Measurements from ENCODE around the gene SLC1A7.

SLC1A7 gene

DNA sequence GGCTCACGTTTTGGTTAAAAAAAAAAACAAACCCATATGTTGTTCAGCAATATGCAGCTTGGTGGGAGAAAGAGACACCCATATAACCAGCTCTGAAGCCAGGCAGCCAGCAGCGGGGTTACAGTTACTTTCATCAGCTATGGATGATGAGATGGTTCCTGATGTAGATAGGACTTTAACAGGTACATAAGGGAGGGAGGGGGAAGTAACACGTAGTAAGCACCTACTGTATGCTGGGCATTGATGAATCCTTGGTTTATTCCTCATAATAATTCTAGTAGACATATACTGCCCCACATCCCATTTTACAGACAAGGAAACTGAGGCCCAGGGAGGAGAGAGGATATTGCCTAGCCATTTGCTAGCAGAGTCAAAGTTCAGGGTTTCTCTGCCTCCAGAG is 2.0 kb downstream of the SLC1A7 start:
- Histone ChIP-seq H3K4me1 (ENCODE audit: control insufficient read depth, insufficient read depth, low read length) (no peaks in the 10 kb centered on the region), H3K9me3 (ENCODE audit: control insufficient read depth, insufficient read depth, low read length) (peaks cover 7% of the 10 kb centered on the region), H3K9ac (ENCODE audit: low read depth, low read length) (no peak overlapping the region), H3K4me3 (ENCODE audit: low read depth, low read length) (no peak overlapping the region), H3K36me3 (ENCODE audit: control insufficient read depth, insufficient read depth, low read length) (no peaks in the 10 kb centered on the region), H3K27me3 (ENCODE audit: control insufficient read depth, insufficient read depth, low read length) (no peaks in the 10 kb centered on the region)

DNA sequence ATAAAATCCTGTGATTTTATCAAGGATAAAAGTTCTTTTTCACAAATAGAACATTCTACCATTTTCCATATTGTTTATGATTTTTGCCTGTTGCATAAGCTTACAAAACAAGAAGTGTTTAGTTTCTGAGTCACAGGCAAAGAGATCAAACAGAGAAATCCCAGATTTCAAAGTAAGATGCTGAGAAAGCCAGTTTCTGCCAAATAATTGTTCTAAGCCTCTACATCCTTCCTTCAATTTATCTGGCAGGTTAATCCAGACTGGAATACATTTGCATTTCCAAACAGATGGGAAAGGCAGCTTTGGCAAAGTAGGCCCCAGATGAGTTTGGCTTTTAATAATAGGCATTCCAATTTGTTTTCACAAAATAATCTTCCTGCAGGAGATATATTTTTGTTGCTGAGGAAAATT is 2.5 kb downstream of the SLC1A7 start:
- Histone ChIP-seq H3K36me3 (ENCODE audit: control insufficient read depth, insufficient read depth, low read length) (no peaks in the 10 kb centered on the region), H3K4me1 (ENCODE audit: control insufficient read depth, insufficient read depth, low read length) (no peaks in the 10 kb centered on the region), H3K9ac (ENCODE audit: low read depth, low read length) (no peak overlapping the region), H3K27me3 (ENCODE audit: control insufficient read depth, insufficient read depth, low read length) (no peaks in the 10 kb centered on the region), H3K4me3 (ENCODE audit: low read depth, low read length) (no peak overlapping the region), H3K9me3 (ENCODE audit: control insufficient read depth, insufficient read depth, low read length) (peaks cover 7% of the 10 kb centered on the region)

DNA sequence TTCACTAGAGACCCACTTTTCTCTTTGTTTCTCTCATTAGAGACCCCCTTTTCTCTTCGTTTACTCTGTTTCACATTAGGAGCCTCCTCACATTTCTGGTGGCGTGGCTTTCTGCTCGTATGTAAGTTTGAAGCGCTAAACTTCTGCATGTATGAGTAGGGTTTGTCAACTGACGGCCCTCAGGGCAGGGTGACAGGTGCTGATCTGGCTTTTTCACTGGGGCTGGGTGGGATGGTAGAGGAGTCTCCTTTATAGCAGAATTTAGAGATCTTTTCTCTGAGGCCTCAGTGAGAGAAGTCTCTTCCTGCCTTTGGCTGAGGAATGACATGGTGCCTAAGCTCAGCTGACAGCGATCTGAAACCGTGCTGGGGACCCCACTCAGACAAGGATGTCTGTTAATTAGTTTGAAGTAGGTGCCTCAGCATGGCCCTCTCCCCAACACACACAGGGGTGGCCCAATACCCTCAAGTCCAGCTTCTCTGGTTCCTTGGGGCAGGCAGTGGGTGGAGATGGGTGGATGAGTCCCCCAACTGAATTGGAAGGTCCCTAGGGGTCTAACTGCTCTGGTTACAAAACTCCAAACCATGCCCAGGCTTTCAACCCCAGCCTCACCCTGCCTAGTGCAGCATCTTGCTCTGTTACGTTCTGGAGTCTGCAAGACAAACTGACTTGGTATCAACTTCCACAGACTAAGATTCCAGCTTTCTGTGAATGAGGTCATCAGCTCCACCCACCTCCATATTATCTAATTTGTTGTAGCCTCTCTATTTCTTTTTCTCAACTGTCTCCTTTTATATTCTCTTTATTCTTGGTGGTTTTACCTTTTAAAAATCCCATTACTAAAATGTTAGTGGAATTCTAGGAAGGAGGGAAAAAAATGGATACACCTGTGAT is 3.2 kb downstream of the SLC1A7 start:
- no peak overlapping the region for H3K9ac ChIP-seq (ENCODE audit: low read depth, low read length)
- H3K27me3 ChIP-seq (ENCODE audit: control insufficient read depth, insufficient read depth, low read length) = no peaks in the 10 kb centered on the region
- no peak overlapping the region for H3K4me3 ChIP-seq (ENCODE audit: low read depth, low read length)
- H3K36me3 ChIP-seq (ENCODE audit: control insufficient read depth, insufficient read depth, low read length) = no peaks in the 10 kb centered on the region
- no peaks in the 10 kb centered on the region for H3K4me1 ChIP-seq (ENCODE audit: control insufficient read depth, insufficient read depth, low read length)
- H3K9me3 ChIP-seq (ENCODE audit: control insufficient read depth, insufficient read depth, low read length) = peaks cover 7% of the 10 kb centered on the region

DNA sequence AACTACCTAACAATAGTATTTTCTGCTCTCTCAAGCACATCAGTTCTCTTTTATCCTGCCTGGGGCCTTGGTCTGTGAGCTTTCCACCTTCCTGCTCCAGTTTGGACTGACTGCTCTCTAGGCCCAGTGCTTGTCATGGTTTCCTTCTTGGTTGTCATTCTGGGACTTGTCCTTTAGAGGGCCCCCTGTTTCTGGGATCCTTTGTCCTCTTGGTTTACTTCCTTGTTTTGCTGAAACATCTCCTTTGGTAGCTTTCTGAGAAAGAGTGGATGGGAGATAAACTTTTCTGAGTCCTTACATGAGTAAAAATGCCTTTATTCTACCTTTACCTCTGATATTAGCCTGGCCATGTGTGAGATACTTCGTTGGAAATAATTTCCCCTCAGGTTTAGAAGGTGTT is 4.7 kb downstream of the SLC1A7 start:
- H3K9me3 ChIP-seq (ENCODE audit: control insufficient read depth, insufficient read depth, low read length) = peaks cover 7% of the 10 kb centered on the region
- H3K9ac ChIP-seq (ENCODE audit: low read depth, low read length) = no peak overlapping the region
- H3K27me3 ChIP-seq (ENCODE audit: control insufficient read depth, insufficient read depth, low read length) = no peaks in the 10 kb centered on the region
- no peak overlapping the region for H3K4me3 ChIP-seq (ENCODE audit: low read depth, low read length)
- H3K36me3 ChIP-seq (ENCODE audit: control insufficient read depth, insufficient read depth, low read length) = no peaks in the 10 kb centered on the region
- no peaks in the 10 kb centered on the region for H3K4me1 ChIP-seq (ENCODE audit: control insufficient read depth, insufficient read depth, low read length)

DNA sequence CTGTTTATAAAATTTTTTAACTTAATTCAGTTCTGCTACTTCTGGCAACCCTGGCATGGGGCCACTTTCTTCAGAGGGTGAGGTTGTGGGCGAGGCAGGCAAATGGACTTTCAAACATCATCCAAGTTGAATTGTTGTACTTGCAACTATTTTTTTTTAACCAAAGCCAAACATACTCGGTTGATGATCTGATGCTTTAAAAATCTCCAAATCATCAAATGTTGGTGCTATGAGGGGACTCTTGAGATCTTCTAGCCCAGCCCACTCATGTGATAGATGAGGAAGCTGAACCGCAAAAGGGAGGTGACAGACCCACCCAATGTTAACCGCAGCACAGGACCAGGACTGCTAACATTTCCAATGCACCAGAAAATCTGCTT is 6.7 kb downstream of the SLC1A7 start:
- H3K4me1 ChIP-seq (ENCODE audit: control insufficient read depth, insufficient read depth, low read length) = no peaks in the 10 kb centered on the region
- H3K9ac ChIP-seq (ENCODE audit: low read depth, low read length) = no peak overlapping the region
- H3K36me3 ChIP-seq (ENCODE audit: control insufficient read depth, insufficient read depth, low read length) = no peaks in the 10 kb centered on the region
- H3K9me3 ChIP-seq (ENCODE audit: control insufficient read depth, insufficient read depth, low read length) = peaks cover 7% of the 10 kb centered on the region
- no peak overlapping the region for H3K4me3 ChIP-seq (ENCODE audit: low read depth, low read length)
- no peaks in the 10 kb centered on the region for H3K27me3 ChIP-seq (ENCODE audit: control insufficient read depth, insufficient read depth, low read length)

DNA sequence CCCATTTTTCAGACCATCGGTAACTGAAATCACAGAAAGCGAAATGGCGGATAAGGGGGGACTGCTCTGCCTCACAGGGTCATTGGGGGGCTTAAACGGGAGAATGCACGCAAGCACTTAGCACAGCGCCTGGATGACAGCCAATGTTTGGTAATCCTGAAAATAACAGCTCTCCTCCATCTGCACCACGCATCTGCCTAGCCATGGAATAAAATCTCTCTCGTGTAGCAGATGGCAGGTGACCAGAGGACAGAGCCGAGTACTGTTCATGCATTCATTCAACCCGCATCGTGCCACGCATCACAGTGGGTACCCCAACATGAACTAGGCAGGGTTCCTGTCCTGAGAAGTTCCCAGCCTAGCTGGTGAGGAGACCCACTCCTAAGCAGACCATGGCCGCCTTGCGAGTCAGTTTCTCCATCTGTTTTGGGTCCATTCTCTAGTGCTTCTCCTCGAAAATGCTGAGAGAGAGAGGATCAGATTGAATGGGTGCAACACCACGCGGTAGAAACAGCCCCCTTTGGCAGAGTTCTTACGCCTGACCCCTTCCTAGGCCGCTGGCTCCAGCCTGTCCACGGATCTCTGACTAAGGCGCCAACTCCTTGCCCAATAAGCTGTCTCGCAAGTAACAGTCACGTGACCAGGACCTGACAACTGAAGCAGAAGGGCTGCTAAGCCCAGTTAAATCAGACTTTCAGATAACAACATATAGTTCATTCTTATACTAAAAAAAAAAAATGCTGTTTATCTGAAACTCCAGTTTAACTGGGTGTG is 7.3 kb downstream of the SLC1A7 start:
- H3K9ac ChIP-seq (ENCODE audit: low read depth, low read length) = no peak overlapping the region

DNA sequence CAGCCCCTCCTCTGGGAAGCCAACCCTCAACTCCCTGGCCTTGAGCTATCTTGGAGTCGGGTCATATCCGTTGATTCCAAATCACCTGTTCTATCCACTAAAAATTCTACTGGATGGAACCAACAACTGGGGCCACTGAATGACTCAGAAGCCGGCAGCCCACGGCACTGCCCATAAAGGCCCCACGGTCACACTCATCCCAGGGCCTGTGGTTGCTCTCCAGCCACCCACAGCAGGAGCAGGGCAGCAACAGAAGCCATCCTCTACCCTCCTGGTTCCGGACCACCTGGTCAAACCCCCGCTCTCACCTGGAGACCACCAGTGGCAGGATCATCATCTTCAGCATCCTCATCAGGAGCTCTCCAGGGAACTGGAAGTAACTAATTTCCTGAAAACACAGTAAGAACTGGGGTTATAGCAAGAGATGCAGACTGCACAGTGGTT is 8.4 kb downstream of the SLC1A7 start:
- Histone ChIP-seq H3K4me1 (ENCODE audit: control insufficient read depth, insufficient read depth, low read length) (no peaks in the 10 kb centered on the region), H3K36me3 (ENCODE audit: control insufficient read depth, insufficient read depth, low read length) (no peaks in the 10 kb centered on the region), H3K4me3 (ENCODE audit: low read depth, low read length) (no peak overlapping the region), H3K9ac (ENCODE audit: low read depth, low read length) (no peak overlapping the region), H3K9me3 (ENCODE audit: control insufficient read depth, insufficient read depth, low read length) (peaks cover 7% of the 10 kb centered on the region), H3K27me3 (ENCODE audit: control insufficient read depth, insufficient read depth, low read length) (no peaks in the 10 kb centered on the region)

More for the DNA sequence above, 7.3 kb downstream of the SLC1A7 start:
- Histone ChIP-seq H3K4me1 (ENCODE audit: control insufficient read depth, insufficient read depth, low read length) (no peaks in the 10 kb centered on the region), H3K36me3 (ENCODE audit: control insufficient read depth, insufficient read depth, low read length) (no peaks in the 10 kb centered on the region), H3K27me3 (ENCODE audit: control insufficient read depth, insufficient read depth, low read length) (no peaks in the 10 kb centered on the region), H3K4me3 (ENCODE audit: low read depth, low read length) (no peak overlapping the region), H3K9me3 (ENCODE audit: control insufficient read depth, insufficient read depth, low read length) (peaks cover 7% of the 10 kb centered on the region)

DNA sequence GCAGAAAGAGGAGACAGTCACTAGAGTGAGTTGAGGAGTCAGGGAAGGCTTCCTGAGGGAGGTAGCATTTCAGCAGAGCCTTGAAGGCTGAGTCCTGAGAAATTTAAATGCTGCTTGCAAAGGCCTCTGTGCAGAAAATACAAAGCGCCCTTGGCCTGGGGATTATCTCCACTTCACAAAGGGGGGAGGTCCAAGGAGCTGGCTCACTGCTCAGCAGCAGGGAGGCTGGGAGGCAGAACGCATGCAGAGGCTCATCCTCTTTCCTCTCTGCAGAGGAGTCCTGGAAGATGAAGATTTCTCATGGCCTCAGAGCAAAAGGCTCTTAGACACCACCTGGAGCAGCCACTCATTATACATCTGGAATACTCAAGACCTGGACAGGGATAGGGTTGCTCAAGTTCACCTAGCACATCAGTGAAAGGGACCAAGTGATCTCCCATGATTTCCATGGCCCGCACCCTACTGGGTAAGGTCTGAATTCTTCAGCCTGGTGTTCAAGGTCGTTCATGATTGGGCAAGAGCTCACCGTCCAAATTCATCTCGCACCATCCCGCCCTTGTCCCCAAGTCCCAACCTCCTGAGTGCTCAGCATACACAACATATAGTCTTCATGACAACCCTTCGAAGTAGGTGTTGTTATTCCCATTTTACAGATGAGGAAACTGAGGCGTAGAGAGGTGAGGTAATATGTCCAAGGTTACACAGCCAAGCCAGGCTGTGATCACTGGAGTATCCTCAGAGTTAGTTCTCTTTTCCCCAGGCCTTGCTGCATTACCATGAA is 9.0 kb downstream of the SLC1A7 start:
- Histone ChIP-seq H3K36me3 (ENCODE audit: control insufficient read depth, insufficient read depth, low read length) (no peaks in the 10 kb centered on the region), H3K9ac (ENCODE audit: low read depth, low read length) (no peak overlapping the region), H3K4me1 (ENCODE audit: control insufficient read depth, insufficient read depth, low read length) (no peaks in the 10 kb centered on the region), H3K4me3 (ENCODE audit: low read depth, low read length) (no peak overlapping the region), H3K27me3 (ENCODE audit: control insufficient read depth, insufficient read depth, low read length) (no peaks in the 10 kb centered on the region), H3K9me3 (ENCODE audit: control insufficient read depth, insufficient read depth, low read length) (peaks cover 7% of the 10 kb centered on the region)

DNA sequence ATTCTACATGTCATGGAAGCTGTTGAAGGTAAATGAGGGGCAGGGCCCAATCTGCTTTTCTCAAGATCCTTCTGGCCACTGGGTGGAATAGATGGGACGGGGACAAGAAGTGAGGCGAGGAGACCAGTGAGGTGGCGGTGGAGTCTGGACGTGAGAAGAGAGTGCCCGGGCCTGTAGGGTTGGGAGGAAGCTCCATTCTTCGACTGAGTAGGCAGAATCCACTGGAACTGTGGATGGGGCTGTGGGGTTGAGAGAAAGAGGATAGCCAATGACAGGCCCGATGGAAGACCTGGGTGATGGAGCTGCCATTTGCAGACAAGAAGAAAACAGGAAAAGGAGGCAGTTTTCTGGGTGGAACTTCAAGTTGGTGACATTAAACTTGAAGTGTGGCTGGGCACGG is 10.3 kb downstream of the SLC1A7 start:
- Histone ChIP-seq H3K27me3 (ENCODE audit: control insufficient read depth, insufficient read depth, low read length) (no peaks in the 10 kb centered on the region), H3K4me3 (ENCODE audit: low read depth, low read length) (no peak overlapping the region), H3K9ac (ENCODE audit: low read depth, low read length) (no peak overlapping the region), H3K36me3 (ENCODE audit: control insufficient read depth, insufficient read depth, low read length) (no peaks in the 10 kb centered on the region), H3K4me1 (ENCODE audit: control insufficient read depth, insufficient read depth, low read length) (no peaks in the 10 kb centered on the region), H3K9me3 (ENCODE audit: control insufficient read depth, insufficient read depth, low read length) (no peaks in the 10 kb centered on the region)

DNA sequence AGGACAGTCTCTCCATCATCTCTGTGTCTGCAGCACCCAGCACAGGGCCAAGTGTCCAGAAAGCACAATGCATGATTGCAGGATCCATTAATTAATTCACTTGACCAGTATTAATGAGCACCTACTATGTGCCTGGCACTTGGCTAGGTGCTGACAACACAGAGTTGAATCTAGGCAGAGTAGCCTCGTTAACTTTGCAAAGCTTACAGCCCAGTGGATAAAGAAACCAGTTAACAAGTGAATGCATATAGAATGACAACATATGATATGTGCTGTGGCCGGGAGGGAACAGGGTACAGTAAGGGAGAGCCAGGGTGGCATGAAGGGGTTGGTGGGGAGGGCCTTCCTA is 10.9 kb downstream of the SLC1A7 start:
- no peak overlapping the region for H3K9ac ChIP-seq (ENCODE audit: low read depth, low read length)
- no peaks in the 10 kb centered on the region for H3K27me3 ChIP-seq (ENCODE audit: control insufficient read depth, insufficient read depth, low read length)
- no peaks in the 10 kb centered on the region for H3K4me1 ChIP-seq (ENCODE audit: control insufficient read depth, insufficient read depth, low read length)
- no peak overlapping the region for H3K4me3 ChIP-seq (ENCODE audit: low read depth, low read length)
- no peaks in the 10 kb centered on the region for H3K9me3 ChIP-seq (ENCODE audit: control insufficient read depth, insufficient read depth, low read length)
- no peaks in the 10 kb centered on the region for H3K36me3 ChIP-seq (ENCODE audit: control insufficient read depth, insufficient read depth, low read length)

DNA sequence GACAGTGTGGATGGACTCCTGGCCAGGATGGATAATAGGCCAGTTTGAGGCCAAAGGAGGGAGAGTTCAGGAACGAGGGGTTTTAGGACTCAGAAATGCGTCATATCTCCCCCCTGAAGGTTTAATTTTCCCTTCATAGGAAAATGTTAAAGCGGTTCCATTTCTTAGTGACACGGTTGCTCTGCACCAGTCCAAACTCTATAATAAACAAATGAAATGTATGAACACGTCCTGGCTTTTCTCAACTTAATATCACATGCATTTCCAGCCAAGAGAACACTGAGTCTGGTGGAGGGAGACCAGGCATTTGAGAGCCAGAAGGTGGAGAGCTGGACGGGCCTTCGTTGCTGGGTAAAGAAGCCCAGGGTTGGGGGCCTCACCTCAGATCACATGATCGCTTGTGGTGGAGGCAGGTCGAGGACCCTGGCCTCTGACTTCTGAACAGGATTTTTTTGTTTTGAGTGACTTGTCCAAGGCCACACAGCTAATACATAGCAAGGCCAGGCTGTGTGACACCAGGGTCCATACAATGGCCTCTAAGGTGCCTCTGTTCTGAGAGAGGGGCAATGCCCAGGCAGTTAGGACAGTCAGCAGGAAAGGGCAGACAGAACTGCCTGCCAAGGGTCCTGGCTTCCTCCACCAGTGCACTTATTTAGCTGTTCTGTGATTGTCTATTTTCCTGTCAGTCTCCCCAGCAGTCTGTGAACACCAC is 11.4 kb downstream of the SLC1A7 start:
- Histone ChIP-seq H3K4me1 (ENCODE audit: control insufficient read depth, insufficient read depth, low read length) (no peaks in the 10 kb centered on the region), H3K9me3 (ENCODE audit: control insufficient read depth, insufficient read depth, low read length) (no peaks in the 10 kb centered on the region), H3K36me3 (ENCODE audit: control insufficient read depth, insufficient read depth, low read length) (no peaks in the 10 kb centered on the region), H3K27me3 (ENCODE audit: control insufficient read depth, insufficient read depth, low read length) (no peaks in the 10 kb centered on the region), H3K9ac (ENCODE audit: low read depth, low read length) (no peak overlapping the region), H3K4me3 (ENCODE audit: low read depth, low read length) (no peak overlapping the region)

Measured in iPS-15b (cell line).